Cardiac fibroblast (primary cell): ENCODE data around the gene LUC7L.
"Not testable (repeated sequence)": the region's sequence is repeated elsewhere in the genome, so short reads cannot be mapped to it uniquely, and the experiment has no call there.

Source experiments
- DNase-seq, 2 donors: peaks; one replicate each; pipeline versions ENCODE4 v3.0.0 to v3.0.0-alpha.2; 2010; ENCODE audit warnings: low read depth in 2 of 2
- H3K4me3 ChIP-seq, 2 donors: replicated peaks in 1 of 2; 1 replicate in 1 of 2; 2 replicates in 1 of 2; pipeline ENCODE4 v1.5.1; 2011; ENCODE audit warnings: low read depth in 2 of 2, low read length in 2 of 2, mild to moderate bottlenecking in 2 of 2, moderate library complexity in 1 of 2
- TF ChIP-seq, protein P1 (sequence below): IDR thresholded peaks from one replicate; pipeline ENCODE4 v1.5.1; 2011; ENCODE audit warnings: low read depth, mild to moderate bottlenecking, low read length, inconsistent platforms

Gene LUC7L

DNA sequence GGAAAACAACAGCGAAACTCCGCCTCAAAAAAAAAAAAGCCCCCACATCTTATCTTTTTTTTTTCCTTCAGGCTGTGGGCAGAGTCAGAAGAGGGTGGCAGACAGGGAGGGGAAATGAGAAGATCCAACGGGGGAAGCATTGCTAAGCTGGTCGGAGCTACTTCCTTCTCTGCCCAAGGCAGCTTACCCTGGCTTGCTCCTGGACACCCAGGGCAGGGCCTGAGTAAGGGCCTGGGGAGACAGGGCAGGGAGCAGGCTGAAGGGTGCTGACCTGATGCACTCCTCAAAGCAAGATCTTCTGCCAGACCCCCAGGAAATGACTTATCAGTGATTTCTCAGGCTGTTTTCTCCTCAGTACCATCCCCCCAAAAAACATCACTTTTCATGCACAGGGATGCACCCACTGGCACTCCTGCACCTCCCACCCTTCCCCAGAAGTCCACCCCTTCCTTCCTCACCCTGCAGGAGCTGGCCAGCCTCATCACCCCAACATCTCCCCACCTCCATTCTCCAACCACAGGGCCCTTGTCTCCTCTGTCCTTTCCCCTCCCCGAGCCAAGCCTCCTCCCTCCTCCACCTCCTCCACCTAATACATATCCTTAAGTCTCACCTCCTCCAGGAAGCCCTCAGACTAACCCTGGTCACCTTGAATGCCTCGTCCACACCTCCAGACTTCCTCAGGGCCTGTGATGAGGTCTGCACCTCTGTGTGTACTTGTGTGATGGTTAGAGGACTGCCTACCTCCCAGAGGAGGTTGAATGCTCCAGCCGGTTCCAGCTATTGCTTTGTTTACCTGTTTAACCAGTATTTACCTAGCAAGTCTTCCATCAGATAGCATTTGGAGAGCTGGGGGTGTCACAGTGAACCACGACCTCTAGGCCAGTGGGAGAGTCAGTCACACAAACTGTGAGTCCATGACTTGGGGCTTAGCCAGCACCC, 54.0 kb downstream of the LUC7L start:
- DNase-seq = no peak
- TF ChIP-seq, protein P1, sequence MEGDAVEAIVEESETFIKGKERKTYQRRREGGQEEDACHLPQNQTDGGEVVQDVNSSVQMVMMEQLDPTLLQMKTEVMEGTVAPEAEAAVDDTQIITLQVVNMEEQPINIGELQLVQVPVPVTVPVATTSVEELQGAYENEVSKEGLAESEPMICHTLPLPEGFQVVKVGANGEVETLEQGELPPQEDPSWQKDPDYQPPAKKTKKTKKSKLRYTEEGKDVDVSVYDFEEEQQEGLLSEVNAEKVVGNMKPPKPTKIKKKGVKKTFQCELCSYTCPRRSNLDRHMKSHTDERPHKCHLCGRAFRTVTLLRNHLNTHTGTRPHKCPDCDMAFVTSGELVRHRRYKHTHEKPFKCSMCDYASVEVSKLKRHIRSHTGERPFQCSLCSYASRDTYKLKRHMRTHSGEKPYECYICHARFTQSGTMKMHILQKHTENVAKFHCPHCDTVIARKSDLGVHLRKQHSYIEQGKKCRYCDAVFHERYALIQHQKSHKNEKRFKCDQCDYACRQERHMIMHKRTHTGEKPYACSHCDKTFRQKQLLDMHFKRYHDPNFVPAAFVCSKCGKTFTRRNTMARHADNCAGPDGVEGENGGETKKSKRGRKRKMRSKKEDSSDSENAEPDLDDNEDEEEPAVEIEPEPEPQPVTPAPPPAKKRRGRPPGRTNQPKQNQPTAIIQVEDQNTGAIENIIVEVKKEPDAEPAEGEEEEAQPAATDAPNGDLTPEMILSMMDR = no peak
- H3K4me3 ChIP-seq = no peak overlapping the region

DNA sequence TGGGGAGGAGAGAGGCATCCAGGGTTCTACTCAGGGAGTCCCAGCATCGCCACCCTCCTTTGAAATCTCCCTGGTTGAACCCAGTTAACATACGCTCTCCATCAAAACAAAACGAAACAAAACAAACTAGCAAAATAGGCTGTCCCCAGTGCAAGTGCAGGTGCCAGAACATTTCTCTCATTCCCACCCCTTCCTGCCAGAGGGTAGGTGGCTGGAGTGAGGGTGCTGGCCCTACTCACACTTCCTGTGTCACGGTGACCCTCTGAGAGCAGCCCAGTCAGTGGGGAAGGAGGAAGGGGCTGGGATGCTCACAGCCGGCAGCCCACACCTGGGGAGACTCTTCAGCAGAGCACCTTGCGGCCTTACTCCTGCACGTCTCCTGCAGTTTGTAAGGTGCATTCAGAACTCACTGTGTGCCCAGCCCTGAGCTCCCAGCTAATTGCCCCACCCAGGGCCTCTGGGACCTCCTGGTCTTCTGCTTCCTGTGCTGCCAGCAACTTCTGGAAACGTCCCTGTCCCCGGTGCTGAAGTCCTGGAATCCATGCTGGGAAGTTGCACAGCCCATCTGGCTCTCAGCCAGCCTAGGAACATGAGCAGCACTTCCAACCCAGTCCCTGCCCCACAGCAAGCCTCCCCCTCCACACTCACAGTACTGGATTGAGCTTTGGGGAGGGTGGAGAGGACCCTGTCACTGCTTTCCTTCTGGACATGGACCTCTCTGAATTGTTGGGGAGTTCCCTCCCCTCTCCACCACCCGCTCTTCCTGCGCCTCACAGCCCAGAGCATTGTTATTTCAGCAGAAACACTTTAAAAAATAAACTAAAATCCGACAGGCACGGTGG, 55.1 kb downstream of the LUC7L start:
- DNase-seq = peak; percentile 21 to 54
- not testable (repeated sequence) for H3K4me3 ChIP-seq

- H3K4me3 ChIP-seq, DNase-seq: not testable (repeated sequence)
These were observed 55.9 kb downstream of the LUC7L start for GRCh38 chr16:173211-173854.

DNA sequence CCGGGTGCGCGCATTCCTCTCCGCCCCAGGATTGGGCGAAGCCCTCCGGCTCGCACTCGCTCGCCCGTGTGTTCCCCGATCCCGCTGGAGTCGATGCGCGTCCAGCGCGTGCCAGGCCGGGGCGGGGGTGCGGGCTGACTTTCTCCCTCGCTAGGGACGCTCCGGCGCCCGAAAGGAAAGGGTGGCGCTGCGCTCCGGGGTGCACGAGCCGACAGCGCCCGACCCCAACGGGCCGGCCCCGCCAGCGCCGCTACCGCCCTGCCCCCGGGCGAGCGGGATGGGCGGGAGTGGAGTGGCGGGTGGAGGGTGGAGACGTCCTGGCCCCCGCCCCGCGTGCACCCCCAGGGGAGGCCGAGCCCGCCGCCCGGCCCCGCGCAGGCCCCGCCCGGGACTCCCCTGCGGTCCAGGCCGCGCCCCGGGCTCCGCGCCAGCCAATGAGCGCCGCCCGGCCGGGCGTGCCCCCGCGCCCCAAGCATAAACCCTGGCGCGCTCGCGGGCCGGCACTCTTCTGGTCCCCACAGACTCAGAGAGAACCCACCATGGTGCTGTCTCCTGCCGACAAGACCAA, 56.8 kb downstream of the LUC7L start, which contains the start of gene HBA2:
HBA2 (plus strand) TSS at position 503 of the 568 bp plus-strand sequence; CDS start at position 540, 37 bp downstream.
- not testable (repeated sequence) for H3K4me3 ChIP-seq, DNase-seq

DNA sequence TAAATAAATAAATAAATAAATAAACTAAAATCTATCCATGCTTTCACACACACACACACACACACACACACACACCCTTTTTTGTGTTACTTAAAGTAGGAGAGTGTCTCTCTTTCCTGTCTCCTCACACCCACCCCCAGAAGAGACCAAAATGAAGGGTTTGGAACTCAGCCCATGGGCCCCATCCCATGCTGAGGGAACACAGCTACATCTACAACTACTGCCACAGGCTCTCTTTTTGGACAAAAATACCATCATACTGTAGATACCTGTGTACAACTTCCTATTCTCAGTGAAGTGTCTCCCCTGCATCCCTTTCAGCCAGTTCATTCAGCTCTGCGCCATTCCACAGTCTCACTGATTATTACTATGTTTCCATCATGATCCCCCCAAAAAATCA, 58.5 kb downstream of the LUC7L start:
- DNase-seq = no peak

GRCh38 chr16:170088-170507, 59.2 kb downstream of the LUC7L start:
- not testable (repeated sequence) for H3K4me3 ChIP-seq
- peak; percentile 22 to 44 for DNase-seq

More for the DNA sequence above, 58.5 kb downstream of the LUC7L start:
- TF ChIP-seq, protein P1 = no peak
- no peak overlapping the region for H3K4me3 ChIP-seq

- no peak for DNase-seq
These were observed 60.2 kb downstream of the LUC7L start for GRCh38 chr16:169014-169413.

GRCh38 chr16:168424-168823, 60.8 kb downstream of the LUC7L start:
- TF ChIP-seq, protein P1 = no peak
- DNase-seq = no peak
- no peak overlapping the region for H3K4me3 ChIP-seq

More at GRCh38 chr16:169014-169413, 60.2 kb downstream of the LUC7L start:
- TF ChIP-seq, protein P1 = no peak
- H3K4me3 ChIP-seq = no peak overlapping the region
